ENCODE data around the gene TRIO. TPM values are rescaled to one million over a fixed set of nuclear protein-coding genes. Genes with fewer than 3 reads are reported as not detected.

The TRIO gene
- total RNA-seq, 1 experiment from 2014 or later: 211 TPM

GRCh38 chr5:14112998-14113652 lies 30.0 kb upstream of the TRIO start:
- Histone ChIP-seq H4K20me1 (ENCODE audit: low read length) (no peaks in the 10 kb centered on the region), H3K9ac (ENCODE audit: low read length) (no peak overlapping the region), H2AFZ (ENCODE audit: low read length) (no peak overlapping the region), H3F3A (ENCODE audit: low read length, unreplicated experiment) (no peaks in the 10 kb centered on the region), H3K27me3 (ENCODE audit: low read length) (no peaks in the 10 kb centered on the region), H3K36me3 (ENCODE audit: low read depth, low read length) (no peaks in the 10 kb centered on the region; the same call in 1 of the 2 replicates), H3K9me2 (replicated peaks; ENCODE audit: low read length) (no peaks in the 10 kb centered on the region), H3K27ac (ENCODE audit: low read length) (no peak overlapping the region), H3K4me1 (ENCODE audit: insufficient read depth, low read length) (peaks cover 34% of the 10 kb centered on the region), H3K4me3 (ENCODE audit: low read length) (no peak overlapping the region), H3K9me3 (ENCODE audit: low read length) (no peaks in the 10 kb centered on the region), H3K4me2 (ENCODE audit: low read length) (no peak overlapping the region), H3K79me2 (ENCODE audit: low read length) (peaks cover 8% of the 10 kb centered on the region)
- CTCF ChIA-PET: no interaction called here
- DNase-seq (no peak), ATAC-seq (no peak)
- no TSS peak for BruUV-seq (replicated peaks)
- POLR2A ChIA-PET (ENCODE audit: unreplicated experiment): interaction anchor here (0.5 kb wide), 1 partner anchor 17 kb away, joined by 4 read pairs; no protein-coding TSS in a partner anchor
- TF ChIP-seq EZH2 (IDR thresholded peaks at IDR 0.05; ENCODE audit: low read length, unreplicated experiment) (no peak), EZH2phosphoT487 (IDR thresholded peaks at IDR 0.05; ENCODE audit: borderline replicate concordance, low read length) (no peak), CTCF (conservative IDR thresholded peaks at IDR 0.05; ENCODE audit: low read depth, low read length) (no peak)
- intact Hi-C loops (cut with micrococcal nuclease): no loop called here

GRCh38 chr5:14114615-14115251 lies 28.4 kb upstream of the TRIO start:
- POLR2A ChIA-PET (ENCODE audit: unreplicated experiment): no interaction called here
- H3K4me2 ChIP-seq (ENCODE audit: low read length): no peak overlapping the region

More at GRCh38 chr5:14114615-14115251, 28.4 kb upstream of the TRIO start:
- Histone ChIP-seq H2AFZ (ENCODE audit: low read length) (no peak overlapping the region), H3K79me2 (ENCODE audit: low read length) (0 out of 2 replicates have a peak, but pooled peaks cover 5% of the 10 kb centered on the region), H4K20me1 (ENCODE audit: low read length) (no peaks in the 10 kb centered on the region), H3K9me2 (replicated peaks; ENCODE audit: low read length) (no peaks in the 10 kb centered on the region), H3K27me3 (ENCODE audit: low read length) (no peaks in the 10 kb centered on the region), H3F3A (ENCODE audit: low read length, unreplicated experiment) (no peaks in the 10 kb centered on the region), H3K27ac (ENCODE audit: low read length) (no peak overlapping the region), H3K9me3 (ENCODE audit: low read length) (no peaks in the 10 kb centered on the region), H3K4me1 (ENCODE audit: insufficient read depth, low read length) (peaks cover 18% of the 10 kb centered on the region), H3K4me3 (ENCODE audit: low read length) (no peak overlapping the region), H3K36me3 (ENCODE audit: low read depth, low read length) (no peaks in the 10 kb centered on the region; the same call in 1 of the 2 replicates), H3K9ac (ENCODE audit: low read length) (no peak overlapping the region)
- CTCF ChIA-PET: no interaction called here
- no peak for ATAC-seq
- no peak for DNase-seq
- intact Hi-C loops (cut with micrococcal nuclease): no loop called here
- no TSS peak for BruUV-seq (replicated peaks)
- TF ChIP-seq EZH2phosphoT487 (IDR thresholded peaks at IDR 0.05; ENCODE audit: borderline replicate concordance, low read length) (no peak), CTCF (conservative IDR thresholded peaks at IDR 0.05; ENCODE audit: low read depth, low read length) (no peak), EZH2 (IDR thresholded peaks at IDR 0.05; ENCODE audit: low read length, unreplicated experiment) (no peak)
